Endothelial cell of umbilical vein (primary cell): Measurements from ENCODE around the gene CIB4. TPM values are rescaled to one million over a fixed set of nuclear protein-coding genes. Genes with fewer than 3 reads are reported as not detected.

Experiments used
- BruUV-seq: library from RNA; stranded (reverse); fragments of 400-500 nt; replicated peaks from 2 replicates; lab custom pipeline; 2021; lab: Mats Ljungman, UMichigan
- CTCF ChIA-PET: fragments of 300-600, 350-600 bp; sonication (Branson Sonifier 250); formaldehyde crosslinking; loops from one replicate; lab custom pipeline; 2021; ENCODE audit warnings: antibody characterized with exemption, inconsistent platforms; lab: Charles Lee
- POLR2A ChIA-PET: fragments of 300-600, 350-600 bp; sonication (Branson Sonifier 250); formaldehyde crosslinking; loops from one replicate; lab custom pipeline; 2021; ENCODE audit warnings: antibody characterized with exemption, inconsistent platforms; lab: Charles Lee
- DNase-seq: peaks from one replicate; pipeline ENCODE4 v3.0.0-alpha.2; 2011; ENCODE audit warnings: low read depth, low spot score
- FAIRE-seq: peaks from 2 replicates; lab custom pipeline; 2011; peaks lifted over from hg19 to GRCh38; lab: Jason Lieb, UNC
- H2AFZ ChIP-seq: 2 replicates; pipeline ENCODE4 v1.6.0; 2012; ENCODE audit warnings: low read depth, low read length, control low read depth, inconsistent platforms
- H3K27ac ChIP-seq: 2 replicates; pipeline ENCODE4 v1.5.1; 2011; ENCODE audit warnings: low read depth, mild to moderate bottlenecking, control low read depth, low read length, moderate library complexity; ENCODE audit not compliant: insufficient read depth
- H3K27me3 ChIP-seq, 2 experiments: 2 replicates each; pipeline versions ENCODE4 v1.6.0 to v1.6.1; 2011; ENCODE audit warnings: low read length in 2 of 2, mixed read lengths in 1 of 2; ENCODE audit not compliant: control insufficient read depth in 2 of 2, insufficient read depth in 2 of 2
- H3K36me3 ChIP-seq, 2 experiments: 2 replicates in 1 of 2; 3 replicates in 1 of 2; pipeline ENCODE4 v1.5.1; 2011; ENCODE audit warnings: low read length in 2 of 2, mild to moderate bottlenecking in 1 of 2, moderate library complexity in 1 of 2; ENCODE audit not compliant: control insufficient read depth in 2 of 2, insufficient read depth in 2 of 2; ENCODE audit errors: extremely low read depth in 1 of 2
- H3K4me1 ChIP-seq: 3 replicates; pipeline ENCODE4 v1.5.1; 2011; ENCODE audit warnings: mild to moderate bottlenecking, low read length; ENCODE audit not compliant: control insufficient read depth, insufficient read depth; ENCODE audit errors: extremely low read depth
- H3K4me2 ChIP-seq: 2 replicates; pipeline ENCODE4 v1.6.1; 2011; ENCODE audit warnings: low read length, control low read depth, mixed read lengths; ENCODE audit not compliant: insufficient read depth
- H3K4me3 ChIP-seq, 3 experiments: fragments of 200-600 bp in 1 of 3; sonication (generic), shearing (Covaris generic) in 1 of 3; replicated peaks in 1 of 3; 2 replicates each; pipeline ENCODE4 v1.5.1; 2011 to 2016; ENCODE audit warnings: control low read depth in 3 of 3, low read length in 3 of 3, mild to moderate bottlenecking in 2 of 3, inconsistent platforms in 1 of 3, low read depth in 1 of 3, moderate library complexity in 1 of 3; ENCODE audit not compliant: insufficient read depth in 1 of 3
- H3K79me2 ChIP-seq: 2 replicates; pipeline ENCODE4 v1.6.0; 2012; ENCODE audit warnings: low read length, inconsistent platforms; ENCODE audit not compliant: control insufficient read depth, insufficient read depth
- H3K9ac ChIP-seq: replicated peaks from 2 replicates; pipeline ENCODE3; 2011; ENCODE audit warnings: low read length, control low read depth; ENCODE audit not compliant: insufficient read depth; ENCODE audit errors: extremely low read depth
- H3K9me1 ChIP-seq: replicated peaks from 3 replicates; pipeline ENCODE4 v1.6.0; 2011; ENCODE audit warnings: mild to moderate bottlenecking, low read length; ENCODE audit not compliant: control insufficient read depth, insufficient read depth; ENCODE audit errors: extremely low read depth
- H3K9me3 ChIP-seq: replicated peaks from 2 replicates; pipeline ENCODE4 v1.5.1; 2012; ENCODE audit warnings: low read length, inconsistent platforms; ENCODE audit not compliant: control insufficient read depth, insufficient read depth
- H4K20me1 ChIP-seq: replicated peaks from 2 replicates; pipeline ENCODE3; 2011; ENCODE audit warnings: mild to moderate bottlenecking, low read length; ENCODE audit not compliant: control insufficient read depth, insufficient read depth; ENCODE audit errors: extremely low read depth
- EZH2 ChIP-seq: IDR thresholded peaks from 2 replicates; pipeline ENCODE4 v1.6.1; 2012; ENCODE audit warnings: borderline replicate concordance, low read depth, mild to moderate bottlenecking, moderate library complexity, low read length, inconsistent platforms; ENCODE audit not compliant: severe bottlenecking
- FOS ChIP-seq: IDR thresholded peaks from 2 replicates; pipeline ENCODE4 v1.6.1; 2011; ENCODE audit warnings: mild to moderate bottlenecking, low read length, moderate library complexity, borderline replicate concordance; ENCODE audit not compliant: insufficient read depth
- GATA2 ChIP-seq: IDR thresholded peaks from 2 replicates; pipeline ENCODE4 v1.7.0; 2011; ENCODE audit warnings: low read depth, mild to moderate bottlenecking, moderate library complexity, mixed read lengths, low read length; ENCODE audit not compliant: insufficient read length, insufficient read depth
- JUN ChIP-seq: IDR thresholded peaks from 2 replicates; pipeline ENCODE4 v1.6.1; 2011; ENCODE audit warnings: borderline replicate concordance, low read depth; ENCODE audit not compliant: insufficient read length, insufficient read depth
- MYC ChIP-seq: IDR thresholded peaks from one replicate; pipeline ENCODE4 v1.6.1; 2011; ENCODE audit warnings: mild to moderate bottlenecking, low read depth, low read length
- POLR2A ChIP-seq: IDR thresholded peaks from 2 replicates; pipeline ENCODE4 v1.6.1; 2012; ENCODE audit warnings: low read depth, mild to moderate bottlenecking, control low read depth, low read length
- POLR2AphosphoS5 ChIP-seq: IDR thresholded peaks from 2 replicates; pipeline ENCODE4 v1.6.1; 2012; ENCODE audit warnings: low read depth, mild to moderate bottlenecking, control low read depth, low read length, moderate library complexity; ENCODE audit not compliant: insufficient read depth
- dilution Hi-C: fragments of 300-500 bp; cut with MboI; formaldehyde crosslinking; loops from one replicate; pipeline ENCODE4 v1.15.0; 2019; ENCODE audit warnings: low sequenced_read_pairs; ENCODE audit not compliant: extremely low pct_ligation_motif_present
- intact Hi-C: fragments of 100-400 bp; cut with micrococcal nuclease; formaldehyde crosslinking; loops from one replicate; pipeline ENCODE4 v1.10.0; 2022
- polyA plus RNA-seq, 4 experiments: library from polyadenylated mRNA; depleted of rRNA in 3 of 4; stranded (reverse) in 3 of 4; unstranded in 1 of 4; fragments of >200 nt; gene quantifications; 2 replicates each; pipeline versions ENCODE4 v1.2.1 to v1.2.3, GENCODE V29; 2011 to 2012; ENCODE audit warnings: missing spikeins in 1 of 4
- total RNA-seq: library from RNA; stranded (reverse); gene quantifications from 2 replicates; pipeline ENCODE4 v1.2.3, GENCODE V29; 2021
- TF ChIP-seq, protein P1 (sequence below), 2 donors: IDR thresholded peaks; 1 replicate in 1 of 2; 2 replicates in 1 of 2; pipeline ENCODE4 v1.5.1; 2011; ENCODE audit warnings: low read length in 2 of 2, mild to moderate bottlenecking in 2 of 2, moderate library complexity in 2 of 2, control low read depth in 1 of 2, inconsistent platforms in 1 of 2, low read depth in 1 of 2; ENCODE audit not compliant: insufficient read depth in 1 of 2; ENCODE audit errors: extremely low read depth in 1 of 2
- TF ChIP-seq, protein P2 (sequence below): IDR thresholded peaks from 2 replicates; pipeline ENCODE4 v1.6.1; 2011; ENCODE audit not compliant: insufficient read depth, insufficient read length

The CIB4 gene
- total and polyA plus RNA-seq, 2 donors (not counting 3 experiments of a cell fraction or from before 2014, with no cell fraction given) = not detected

DNA sequence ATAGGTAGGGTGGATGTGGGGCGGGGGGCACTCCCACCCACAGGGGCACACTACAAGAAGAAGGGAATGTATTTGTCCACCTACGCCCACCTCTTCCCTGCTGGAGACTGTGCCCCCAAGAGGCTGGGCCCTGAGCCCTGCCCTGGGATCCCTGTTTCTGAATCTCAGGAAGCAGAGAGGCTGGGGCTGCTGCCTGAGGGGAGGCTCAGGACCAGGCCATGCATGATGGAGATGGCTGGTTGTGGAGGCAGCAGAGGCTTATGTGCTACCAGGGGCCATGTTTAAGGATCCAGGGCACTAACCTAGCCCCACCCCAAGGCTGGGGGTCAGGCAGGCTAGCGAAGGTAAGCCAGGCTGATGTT is 82.1 kb downstream of the CIB4 start:
- Histone ChIP-seq H3K27me3 (peaks cover 27 to 37% of the 10 kb centered on the region in 2 experiments), H3K79me2 (no peaks in the 10 kb centered on the region), H3K4me2 (no peak overlapping the region), H3K4me3 (no peak overlapping the region), H4K20me1 (no peaks in the 10 kb centered on the region), H3K9ac (no peak overlapping the region), H3K9me1 (no peaks in the 10 kb centered on the region), H3K4me1 (peaks cover 7% of the 10 kb centered on the region), H3K36me3 (no peaks in the 10 kb centered on the region), H3K27ac (no peak overlapping the region), H2AFZ (no peak overlapping the region), H3K9me3 (no peaks in the 10 kb centered on the region)
- no peak for DNase-seq
- ChIA-PET CTCF (interaction anchor here (1.2 kb wide), 1 partner anchor 19 kb away, joined by 6 read pairs; no protein-coding TSS in a partner anchor), POLR2A (no interaction called here)
- dilution Hi-C loops (no loop called here), intact Hi-C loops (no loop called here)
- FAIRE-seq = no peak
- BruUV-seq = no TSS peak
- TF ChIP-seq JUN (no peak), GATA2 (no peak), MYC (no peak), FOS (no peak), EZH2 (no peak), POLR2A (no peak), POLR2AphosphoS5 (no peak)
- TF ChIP-seq, protein P1, sequence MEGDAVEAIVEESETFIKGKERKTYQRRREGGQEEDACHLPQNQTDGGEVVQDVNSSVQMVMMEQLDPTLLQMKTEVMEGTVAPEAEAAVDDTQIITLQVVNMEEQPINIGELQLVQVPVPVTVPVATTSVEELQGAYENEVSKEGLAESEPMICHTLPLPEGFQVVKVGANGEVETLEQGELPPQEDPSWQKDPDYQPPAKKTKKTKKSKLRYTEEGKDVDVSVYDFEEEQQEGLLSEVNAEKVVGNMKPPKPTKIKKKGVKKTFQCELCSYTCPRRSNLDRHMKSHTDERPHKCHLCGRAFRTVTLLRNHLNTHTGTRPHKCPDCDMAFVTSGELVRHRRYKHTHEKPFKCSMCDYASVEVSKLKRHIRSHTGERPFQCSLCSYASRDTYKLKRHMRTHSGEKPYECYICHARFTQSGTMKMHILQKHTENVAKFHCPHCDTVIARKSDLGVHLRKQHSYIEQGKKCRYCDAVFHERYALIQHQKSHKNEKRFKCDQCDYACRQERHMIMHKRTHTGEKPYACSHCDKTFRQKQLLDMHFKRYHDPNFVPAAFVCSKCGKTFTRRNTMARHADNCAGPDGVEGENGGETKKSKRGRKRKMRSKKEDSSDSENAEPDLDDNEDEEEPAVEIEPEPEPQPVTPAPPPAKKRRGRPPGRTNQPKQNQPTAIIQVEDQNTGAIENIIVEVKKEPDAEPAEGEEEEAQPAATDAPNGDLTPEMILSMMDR (IDR thresholded peaks at IDR 0.05; ENCODE audit: extremely low read depth in 1 of 2, insufficient read depth in 1 of 2, low read depth in 1 of 2, low read length in 2 of 2) = no peak
- TF ChIP-seq, protein P2, sequence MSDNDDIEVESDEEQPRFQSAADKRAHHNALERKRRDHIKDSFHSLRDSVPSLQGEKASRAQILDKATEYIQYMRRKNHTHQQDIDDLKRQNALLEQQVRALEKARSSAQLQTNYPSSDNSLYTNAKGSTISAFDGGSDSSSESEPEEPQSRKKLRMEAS = no peak
